Left ventricle myocardium superior (tissue), 1 donor: Measurements from ENCODE around the gene R3HDM2. TPM values are rescaled to one million over a fixed set of nuclear protein-coding genes. Genes with fewer than 3 reads are reported as not detected.
"Not testable (repeated sequence)": the region's sequence is repeated elsewhere in the genome, so short reads cannot be mapped to it uniquely, and the experiment has no call there.

ENCODE experiments used
- ATAC-seq: fragments of 200-7000 bp; cut with Tn5 transposase; one replicate; pipeline ENCODE4 v1.9.1; 2020; ENCODE audit warnings: mild to moderate bottlenecking, moderate library complexity
- DNase-seq: peaks from one replicate; pipeline ENCODE4 v3.0.0-alpha.2; 2020
- intact Hi-C: fragments of 100-400 bp; cut with micrococcal nuclease; formaldehyde crosslinking; loops from one replicate; pipeline ENCODE4 v1.11.0; 2022
- total RNA-seq: library from RNA; stranded (reverse); fragmentation: NEBNext Ultra II Directional; extraction: Animal tissue kit (Norgen Biotek cat#: 25700); gene quantifications from one replicate; pipeline ENCODE4 v1.2.1, GENCODE V29; 2021
- donor health status: DM: no; HTN: yes; CAD: no; lungs with severe emphysema.

R3HDM2 gene
- total RNA-seq, 1 donor from 2014 or later = 54.4 TPM

- intact Hi-C loops, ATAC-seq: not testable (repeated sequence)
These were observed 118.6 kb downstream of the R3HDM2 start for GRCh38 chr12:57312287-57312686.

DNA sequence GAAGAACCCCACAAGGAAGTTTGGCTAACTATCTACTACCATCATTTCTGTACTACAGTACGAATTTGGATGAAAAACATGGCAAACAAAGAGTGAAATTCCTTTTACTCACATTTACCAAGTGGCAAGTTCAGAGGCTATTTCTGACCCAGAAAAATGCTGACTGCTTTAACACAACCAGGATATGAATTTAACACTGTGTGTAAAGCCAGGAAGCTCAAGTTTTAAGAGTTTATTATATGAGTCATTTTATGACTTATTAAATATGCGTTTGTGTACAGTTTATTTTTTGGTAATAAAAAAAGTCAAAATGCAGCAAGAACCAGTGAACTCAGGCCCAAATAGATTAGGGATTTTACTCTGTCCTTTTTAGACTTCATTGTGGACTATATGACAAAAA is 121.4 kb downstream of the R3HDM2 start:
- intact Hi-C loops = loop anchor here (5.0 kb wide), 1 partner anchor 143 kb away; no protein-coding TSS in a partner anchor

More at GRCh38 chr12:57312287-57312686, 118.6 kb downstream of the R3HDM2 start:
- DNase-seq = not testable (repeated sequence)

DNA sequence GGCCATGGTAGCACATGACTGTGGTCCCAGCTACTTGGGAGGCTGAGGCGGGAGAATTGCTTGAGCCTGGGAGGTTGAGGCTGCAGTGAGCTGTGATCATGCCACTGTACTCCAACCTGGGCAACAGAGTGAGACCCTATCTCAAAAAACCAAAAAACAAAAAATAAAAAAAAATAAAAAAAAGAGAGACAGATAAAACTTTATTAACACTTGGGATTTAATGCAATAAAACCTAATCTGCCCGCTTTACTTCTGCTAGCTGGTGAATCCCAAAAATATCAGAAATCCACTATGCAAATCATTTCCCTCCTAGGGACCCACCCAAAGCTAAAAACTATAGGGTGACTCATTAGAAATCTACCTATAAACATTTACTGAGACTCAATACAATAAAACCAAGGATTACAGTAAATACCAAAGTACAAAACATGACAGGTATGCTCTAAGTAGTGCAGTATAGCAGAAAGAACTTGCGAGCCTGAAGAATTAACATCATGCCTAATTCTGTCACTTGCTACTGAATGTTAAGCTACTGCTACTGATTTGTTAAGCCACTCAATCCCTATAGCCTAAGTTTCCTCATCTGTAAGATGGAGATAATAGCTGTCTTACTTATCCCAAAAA is 129.8 kb downstream of the R3HDM2 start:
- DNase-seq = no peak
- ATAC-seq = no peak
- intact Hi-C loops = no loop called here

More for the DNA sequence above, 121.4 kb downstream of the R3HDM2 start:
- ATAC-seq (no peak), DNase-seq (no peak)

DNA sequence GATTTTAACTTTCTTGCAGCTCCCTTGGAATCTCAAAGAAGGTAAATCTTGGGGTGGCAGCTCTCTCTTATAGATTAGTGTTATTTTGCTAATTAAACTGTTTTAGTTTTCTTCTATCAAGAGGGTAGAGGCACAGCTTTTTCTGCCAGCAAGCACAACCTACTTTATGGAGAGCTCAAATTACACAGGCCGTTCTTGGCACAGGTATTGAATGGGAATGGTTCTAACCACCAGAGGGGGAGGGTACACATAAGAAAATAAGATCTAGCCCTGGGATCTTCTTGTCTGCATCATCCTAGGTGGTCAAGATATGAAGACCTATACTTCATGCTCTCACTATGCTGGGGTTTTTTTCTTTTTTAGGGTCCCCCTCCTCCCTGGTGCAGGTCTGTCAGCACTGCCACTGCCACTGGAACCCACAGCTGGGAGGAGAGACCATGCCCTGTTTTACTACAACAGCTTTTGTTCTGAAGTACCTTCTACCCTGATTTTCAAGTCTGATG is 131.3 kb downstream of the R3HDM2 start:
- ATAC-seq (peak; percentile 64), DNase-seq (no peak)
- intact Hi-C loops = no loop called here

DNA sequence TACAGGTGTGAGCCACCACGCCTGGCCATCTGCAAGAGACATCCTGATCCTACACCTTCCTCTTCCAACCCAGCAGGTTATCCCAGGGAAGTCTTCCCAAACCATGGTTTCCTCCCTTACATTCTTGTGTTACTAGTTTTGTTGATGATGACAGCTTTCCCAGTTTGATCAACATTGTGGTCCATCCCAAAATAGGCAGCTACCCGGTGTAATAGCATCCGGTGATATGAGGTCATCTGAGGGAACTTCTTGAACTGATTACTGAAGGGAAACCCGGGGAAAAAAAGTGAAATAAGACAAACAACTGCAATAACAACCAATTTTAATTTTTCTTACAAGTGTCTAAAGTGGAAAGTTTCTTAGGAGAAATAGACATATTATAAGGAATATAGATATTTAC is 134.6 kb downstream of the R3HDM2 start:
- no peak for ATAC-seq
- intact Hi-C loops = no loop called here

DNA sequence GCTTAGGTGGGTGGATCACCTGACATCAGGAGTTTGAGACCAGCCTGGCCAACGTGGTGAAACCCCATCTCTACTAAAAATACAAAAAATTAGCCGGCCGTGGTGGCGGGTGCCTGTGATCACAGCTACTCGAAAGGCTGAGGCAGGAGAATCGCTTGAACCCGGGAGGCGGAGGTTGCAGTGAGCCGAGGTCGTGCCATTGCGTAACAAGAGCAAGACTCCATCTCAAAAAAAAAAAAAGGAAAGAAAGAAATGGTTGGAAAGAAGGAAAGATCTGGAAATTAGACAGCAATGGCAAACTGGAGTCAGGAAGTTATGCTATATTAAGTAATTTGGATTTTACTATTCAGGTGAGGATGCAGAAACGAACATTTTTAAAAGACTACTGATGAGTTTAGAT is 148.8 kb downstream of the R3HDM2 start:
- not testable (repeated sequence) for DNase-seq, ATAC-seq

More for the DNA sequence above, 134.6 kb downstream of the R3HDM2 start:
- no peak for DNase-seq

GRCh38 chr12:57280211-57281062 is 150.4 kb downstream of the R3HDM2 start:
- no peak for ATAC-seq

More for the DNA sequence above, 148.8 kb downstream of the R3HDM2 start:
- intact Hi-C loops = not testable (repeated sequence)

DNA sequence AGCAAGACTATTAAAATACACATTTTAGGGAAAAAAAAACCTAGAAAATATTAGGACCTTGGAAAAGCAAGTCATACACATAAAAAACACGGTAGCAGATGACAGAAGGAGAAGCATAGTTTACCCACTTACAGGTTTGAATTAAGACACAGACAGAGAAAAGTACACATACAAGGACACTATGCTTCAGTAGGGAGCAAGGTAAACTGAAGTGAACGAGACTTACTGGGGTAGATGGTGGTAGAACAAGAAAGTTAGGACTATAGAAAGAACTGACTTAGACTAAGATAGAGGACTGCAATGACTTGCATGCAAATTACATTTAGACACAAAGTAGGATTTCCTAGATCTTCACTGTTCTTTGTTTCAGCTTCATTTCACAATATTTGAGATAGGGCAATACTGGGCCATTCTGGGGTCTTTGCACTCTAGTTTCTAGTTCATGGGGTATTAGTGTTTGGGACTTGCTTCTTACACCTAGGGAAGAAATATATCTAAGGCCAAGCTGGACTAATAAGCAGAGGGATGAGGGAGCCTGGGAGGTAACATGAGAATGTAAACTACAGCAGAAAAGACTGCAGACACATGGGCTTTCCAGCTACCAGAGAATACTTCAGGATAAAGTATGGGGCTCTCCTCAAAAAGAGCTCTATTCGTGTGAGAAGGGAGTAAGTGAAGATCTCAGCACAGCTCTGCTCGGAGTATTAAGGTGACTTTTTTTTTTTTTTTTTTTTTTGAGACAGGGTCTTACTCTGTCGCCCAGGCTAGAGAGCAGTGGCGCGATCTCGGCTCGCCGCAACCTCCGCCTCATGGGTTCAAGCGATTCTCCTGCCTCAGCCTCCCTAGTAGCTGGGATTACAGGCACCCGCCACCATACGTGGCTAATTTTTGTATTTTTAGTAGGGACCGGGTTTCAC is 152.1 kb downstream of the R3HDM2 start:
- no peak for ATAC-seq
- DNase-seq = no peak
- intact Hi-C loops = no loop called here

More at GRCh38 chr12:57280211-57281062, 150.4 kb downstream of the R3HDM2 start:
- no peak for DNase-seq
- intact Hi-C loops = no loop called here

GRCh38 chr12:57276935-57277563 is 153.8 kb downstream of the R3HDM2 start:
- intact Hi-C loops = no loop called here
- DNase-seq (no peak), ATAC-seq (no peak)

- ATAC-seq, intact Hi-C loops, DNase-seq: not testable (repeated sequence)
These were observed 154.6 kb downstream of the R3HDM2 start for GRCh38 chr12:57276233-57276632.

DNA sequence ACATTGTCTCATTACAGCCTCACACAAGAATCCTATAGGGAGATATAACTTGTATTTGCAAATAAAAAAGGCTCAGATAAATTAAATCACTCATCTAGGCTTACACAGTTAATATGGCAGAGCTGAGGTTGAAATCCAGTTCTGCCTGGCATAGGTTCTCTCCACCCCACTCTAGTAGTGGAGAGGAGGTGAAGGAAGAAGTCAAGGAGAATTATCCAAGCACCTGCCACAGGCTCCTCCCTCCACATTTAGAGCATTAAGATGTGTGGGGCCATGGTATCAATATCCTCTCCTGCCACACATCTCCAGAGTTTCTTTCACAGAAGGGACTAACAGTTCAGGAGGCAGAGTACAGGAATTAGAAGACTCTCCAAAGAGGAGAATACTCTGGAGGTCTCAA is 157.3 kb downstream of the R3HDM2 start:
- intact Hi-C loops = no loop called here
- no peak for DNase-seq
- ATAC-seq = no peak

DNA sequence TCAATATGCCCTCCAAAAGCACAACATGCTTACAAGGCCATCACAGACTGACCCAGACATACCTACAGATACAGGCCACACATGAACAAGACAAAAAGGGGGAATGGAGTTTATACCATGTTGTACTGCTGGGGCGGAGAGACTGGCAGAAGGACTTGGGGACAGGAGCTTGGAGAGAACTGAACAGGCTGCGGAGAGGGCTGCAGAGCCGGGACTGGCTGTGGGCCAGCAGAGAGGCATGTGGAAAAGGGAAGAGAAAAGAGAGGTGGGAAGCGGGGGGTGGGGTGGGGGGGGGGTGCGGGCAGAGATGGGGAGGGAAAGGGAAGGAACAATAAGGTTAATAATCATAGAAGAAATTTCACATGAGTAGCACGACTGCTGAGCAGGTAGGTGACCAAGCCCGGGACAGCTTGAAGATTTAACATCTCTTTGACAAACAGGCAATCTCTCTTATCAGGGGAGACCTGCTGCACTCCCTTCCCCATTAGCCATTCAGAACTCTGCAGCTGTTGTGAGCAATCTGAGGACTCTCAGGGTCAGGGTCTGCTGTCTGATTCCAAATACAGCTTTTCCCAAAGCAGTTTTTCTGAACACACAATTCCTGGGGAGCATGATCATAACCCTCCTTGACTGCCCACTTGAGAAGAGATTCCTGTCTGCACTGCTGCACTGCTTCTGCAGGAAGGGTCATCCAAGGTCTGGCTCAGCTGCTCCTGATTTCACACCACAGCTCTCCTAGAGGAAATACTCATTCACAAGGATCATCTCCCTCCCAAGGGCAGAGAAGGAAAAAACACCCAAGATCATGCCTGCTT is 158.3 kb downstream of the R3HDM2 start:
- DNase-seq (peak; percentile 65), ATAC-seq (peak; percentile 87)
- intact Hi-C loops = no loop called here

DNA sequence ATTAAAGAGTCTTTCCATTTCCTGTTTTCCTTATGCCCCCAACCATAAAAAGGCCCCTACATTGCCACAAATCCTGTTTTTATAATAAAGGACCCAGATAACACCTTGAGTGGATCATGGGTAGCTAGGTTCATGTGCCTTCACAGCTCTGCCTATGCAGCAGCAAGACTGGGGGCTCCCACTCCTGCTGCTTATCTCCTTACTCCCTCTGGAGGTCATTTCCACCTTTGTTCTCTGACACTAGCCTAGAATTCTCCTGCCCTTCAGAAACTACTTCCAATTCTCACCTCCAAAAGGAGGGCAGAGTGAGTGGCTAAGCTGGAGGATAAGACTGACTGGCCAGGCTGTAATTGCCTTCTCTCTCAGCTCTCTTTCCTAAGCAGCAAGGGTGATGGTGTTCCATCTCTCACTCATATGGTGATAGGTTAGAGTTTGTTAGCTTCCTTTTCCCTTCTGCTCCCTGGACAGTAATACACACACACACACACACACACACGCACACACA is 159.8 kb downstream of the R3HDM2 start:
- peak; percentile 27 for ATAC-seq
- intact Hi-C loops = no loop called here
- DNase-seq = no peak

GRCh38 chr12:57268264-57268663 is 162.6 kb downstream of the R3HDM2 start:
- DNase-seq (no peak), ATAC-seq (no peak)
- intact Hi-C loops = no loop called here

DNA sequence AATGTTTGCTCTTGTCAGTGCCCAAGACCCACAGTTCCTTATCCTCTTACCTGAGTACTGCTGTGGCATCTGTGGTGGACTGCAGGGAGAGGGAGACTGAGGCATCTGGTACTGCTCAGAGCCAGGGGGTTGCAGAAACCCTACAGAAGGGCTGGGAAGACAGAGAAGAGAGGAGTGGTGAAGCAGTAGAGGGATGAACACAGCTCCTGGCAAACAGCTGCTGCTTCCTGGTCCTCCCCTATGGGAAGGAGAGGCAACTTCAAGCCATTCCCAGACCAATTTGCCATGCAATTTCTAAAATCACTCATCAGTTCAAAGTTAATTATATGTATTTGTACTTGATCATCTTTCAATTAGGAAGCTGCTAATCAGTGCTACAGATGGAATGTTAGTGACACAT is 164.2 kb downstream of the R3HDM2 start:
- no peak for ATAC-seq
- DNase-seq = no peak
- intact Hi-C loops = no loop called here

DNA sequence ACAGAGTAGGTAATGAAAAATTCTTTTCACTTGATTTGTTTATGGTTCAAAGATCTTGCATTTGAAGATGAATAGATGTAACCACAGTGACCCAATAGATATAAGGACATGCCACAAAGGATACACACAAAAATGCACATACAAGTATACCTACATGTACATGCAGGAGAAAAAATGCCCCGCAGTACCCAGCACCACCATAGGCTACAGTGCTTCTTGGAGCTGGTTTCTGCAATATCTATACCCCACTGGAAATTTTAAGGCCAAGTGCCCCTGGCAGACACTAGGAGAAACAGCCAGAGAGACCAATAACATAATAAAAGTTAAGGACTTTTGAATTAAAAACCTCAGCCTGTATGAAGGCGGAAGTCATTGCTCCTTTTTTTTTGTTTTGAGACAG is 167.7 kb downstream of the R3HDM2 start:
- ATAC-seq (no peak), DNase-seq (no peak)
- intact Hi-C loops = no loop called here

DNA sequence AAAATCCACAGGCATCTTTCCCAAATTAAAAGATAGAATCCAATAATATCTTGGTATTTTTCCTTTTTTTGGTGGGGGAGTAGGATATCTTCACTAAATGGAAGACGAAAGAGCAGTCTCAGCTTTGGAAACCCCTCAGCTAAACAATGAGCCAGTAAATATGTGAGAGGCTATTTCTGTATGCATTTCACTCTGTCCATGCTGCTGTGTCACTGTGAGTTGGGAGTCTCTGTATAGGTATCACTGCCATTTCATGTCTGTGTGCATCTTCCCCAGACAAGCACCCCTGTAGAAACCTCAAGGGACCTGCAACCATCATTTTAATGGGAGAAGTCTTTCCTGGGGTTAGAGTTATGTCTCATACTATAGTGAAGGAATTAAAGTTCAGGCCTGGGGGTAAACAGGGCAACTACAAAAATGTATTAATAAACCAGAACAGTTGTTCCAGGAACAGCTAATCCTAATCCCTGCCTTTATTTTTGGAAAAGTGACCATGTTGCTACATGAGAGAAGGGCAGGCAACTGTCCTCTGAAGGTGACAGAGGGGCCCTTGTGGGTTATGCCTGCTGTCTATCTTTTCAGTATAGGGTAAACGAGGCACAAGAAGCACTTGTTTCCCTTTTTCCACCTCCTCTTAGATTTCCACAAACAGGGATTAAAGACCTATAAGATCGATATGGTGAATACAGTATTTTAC is 168.6 kb downstream of the R3HDM2 start:
- intact Hi-C loops = no loop called here
- ATAC-seq (peak; percentile 27), DNase-seq (no peak)
